BLaER1 treated with 17β-estradiol and CSF1 and Interleukin-3, amounts not matched to agents 10 nM and 100 nM (cell line): ENCODE results near the gene CCNA2.

Experiments
- H3K27ac ChIP-seq, 11 experiments: shearing (Covaris generic); formaldehyde crosslinking; 2 replicates each; pipeline ENCODE4 v1.8.1; 2022
- H3K27me3 ChIP-seq, 11 experiments: shearing (Covaris generic); formaldehyde crosslinking; 2 replicates each; pipeline ENCODE4 v1.8.1; 2022
- H3K36me3 ChIP-seq, 11 experiments: shearing (Covaris generic); formaldehyde crosslinking; 2 replicates each; pipeline ENCODE4 v1.8.1; 2022
- H3K4me1 ChIP-seq, 10 experiments: shearing (Covaris generic); formaldehyde crosslinking; 2 replicates each; pipeline ENCODE4 v1.8.1; 2022
- H3K4me2 ChIP-seq, 11 experiments: shearing (Covaris generic); formaldehyde crosslinking; 2 replicates each; pipeline ENCODE4 v1.8.1; 2022
- H3K4me3 ChIP-seq, 10 experiments: shearing (Covaris generic); formaldehyde crosslinking; 2 replicates each; pipeline ENCODE4 v1.8.1; 2022
- H3K9ac ChIP-seq, 11 experiments: shearing (Covaris generic); formaldehyde crosslinking; 2 replicates each; pipeline ENCODE4 v1.8.1; 2022
- H3K9me3 ChIP-seq, 11 experiments: shearing (Covaris generic); formaldehyde crosslinking; replicated peaks in 1 of 11; 2 replicates each; pipeline ENCODE4 v1.8.1; 2022
- H4K20me1 ChIP-seq, 11 experiments: shearing (Covaris generic); formaldehyde crosslinking; 2 replicates each; pipeline ENCODE4 v1.8.1; 2022
- Cebpa-rat ChIP-seq, 11 experiments: shearing (Covaris generic); IDR thresholded peaks; 2 replicates each; pipeline ENCODE4 v1.8.1; 2022

The CCNA2 gene

GRCh38 chr4:121786221-121786620 is 37.5 kb downstream of the CCNA2 start:
- Histone ChIP-seq H3K9ac (no peak overlapping the region), H3K9me3 (peaks cover 0 to 6% (median 4%) of the 10 kb centered on the region in 11 experiments; a peak in 4 of 22 replicates), H3K27me3 (no peaks in the 10 kb centered on the region), H3K4me2 (no peak overlapping the region), H3K4me1 (peaks cover 0 to 8% (median 0%) of the 10 kb centered on the region in 10 experiments; a peak in 3 of 20 replicates), H3K36me3 (no peaks in the 10 kb centered on the region), H3K27ac (no peak overlapping the region), H3K4me3 (no peak overlapping the region), H4K20me1 (no peaks in the 10 kb centered on the region)
- no peak for TF ChIP-seq Cebpa-rat (IDR thresholded peaks at IDR 0.05)

- H3K9me3 ChIP-seq: peaks cover 0 to 6% (median 4%) of the 10 kb centered on the region in 11 experiments; a peak in 4 of 22 replicates
- no peak overlapping the region for H3K9ac ChIP-seq
- H3K27me3 ChIP-seq: no peaks in the 10 kb centered on the region
- no peaks in the 10 kb centered on the region for H4K20me1 ChIP-seq
- peaks cover 0 to 8% (median 0%) of the 10 kb centered on the region in 10 experiments; a peak in 3 of 20 replicates for H3K4me1 ChIP-seq
- H3K36me3 ChIP-seq: no peaks in the 10 kb centered on the region
- no peak overlapping the region for H3K4me3 ChIP-seq
- no peak overlapping the region for H3K27ac ChIP-seq
- no peak for TF ChIP-seq Cebpa-rat (IDR thresholded peaks at IDR 0.05)
- H3K4me2 ChIP-seq: no peak overlapping the region
These were observed 38.2 kb downstream of the CCNA2 start for GRCh38 chr4:121785479-121785878.

GRCh38 chr4:121784975-121785374 is 38.7 kb downstream of the CCNA2 start:
- no peak overlapping the region for H3K9ac ChIP-seq
- H3K27ac ChIP-seq: no peak overlapping the region
- no peak overlapping the region for H3K4me3 ChIP-seq
- no peak overlapping the region for H3K4me2 ChIP-seq
- no peaks in the 10 kb centered on the region for H3K27me3 ChIP-seq
- peaks cover 0 to 8% (median 0%) of the 10 kb centered on the region in 10 experiments; a peak in 3 of 20 replicates for H3K4me1 ChIP-seq
- TF ChIP-seq Cebpa-rat (IDR thresholded peaks at IDR 0.05): no peak
- peaks cover 0 to 6% (median 4%) of the 10 kb centered on the region in 11 experiments; a peak in 4 of 22 replicates for H3K9me3 ChIP-seq
- no peaks in the 10 kb centered on the region for H4K20me1 ChIP-seq
- H3K36me3 ChIP-seq: no peaks in the 10 kb centered on the region

- Histone ChIP-seq H3K4me1 (peaks cover 0 to 8% (median 0%) of the 10 kb centered on the region in 10 experiments; a peak in 3 of 20 replicates), H3K27ac (no peak overlapping the region), H3K9me3 (peaks cover 0 to 6% (median 4%) of the 10 kb centered on the region in 11 experiments; a peak in 4 of 22 replicates), H3K36me3 (no peaks in the 10 kb centered on the region), H3K4me2 (no peak overlapping the region), H3K27me3 (no peaks in the 10 kb centered on the region), H3K4me3 (no peak overlapping the region), H3K9ac (no peak overlapping the region), H4K20me1 (no peaks in the 10 kb centered on the region)
- TF ChIP-seq Cebpa-rat (IDR thresholded peaks at IDR 0.05): no peak
These were observed 39.3 kb downstream of the CCNA2 start for GRCh38 chr4:121784401-121784800.

- Histone ChIP-seq H3K27ac (no peak overlapping the region), H3K4me1 (peaks cover under 1 to 8% (median 1%) of the 10 kb centered on the region in 10 experiments; a peak in 15 of 20 replicates), H3K27me3 (no peaks in the 10 kb centered on the region), H4K20me1 (no peaks in the 10 kb centered on the region), H3K9ac (no peak overlapping the region), H3K4me2 (peak overlapping the region in 3 of 11 experiments; percentile 9 to 18 (median 16); a peak in 2 of 22 replicates), H3K4me3 (no peak overlapping the region), H3K9me3 (peaks cover 0 to 6% (median 4%) of the 10 kb centered on the region in 11 experiments; a peak in 4 of 22 replicates), H3K36me3 (no peaks in the 10 kb centered on the region)
- TF ChIP-seq Cebpa-rat (IDR thresholded peaks at IDR 0.05): no peak
These were observed 40.5 kb downstream of the CCNA2 start for GRCh38 chr4:121783210-121783609.

GRCh38 chr4:121778991-121779628 is 44.6 kb downstream of the CCNA2 start:
- no peak overlapping the region for H3K4me3 ChIP-seq
- no peak overlapping the region for H3K27ac ChIP-seq
- H3K36me3 ChIP-seq: no peaks in the 10 kb centered on the region
- no peak for TF ChIP-seq Cebpa-rat (IDR thresholded peaks at IDR 0.05)
- no peak overlapping the region for H3K9ac ChIP-seq
- H3K9me3 ChIP-seq: peaks cover 0 to 1% (median 0%) of the 10 kb centered on the region in 11 experiments; a peak in 1 of 22 replicates
- no peaks in the 10 kb centered on the region for H3K27me3 ChIP-seq
- no peak overlapping the region for H3K4me2 ChIP-seq
- no peaks in the 10 kb centered on the region for H4K20me1 ChIP-seq
- peaks cover 8 to 19% (median 11%) of the 10 kb centered on the region in 10 experiments; a peak in 18 of 20 replicates for H3K4me1 ChIP-seq

GRCh38 chr4:121777625-121778024 is 46.1 kb downstream of the CCNA2 start:
- H3K27ac ChIP-seq: no peak overlapping the region; a peak in 1 of 22 replicates
- H3K4me1 ChIP-seq: peaks cover 5 to 19% (median 11%) of the 10 kb centered on the region in 10 experiments; a peak in 17 of 20 replicates
- H3K27me3 ChIP-seq: no peaks in the 10 kb centered on the region
- peak overlapping the region; percentile 17 to 56 (median 46); a peak in 21 of 22 replicates for H3K4me2 ChIP-seq
- H4K20me1 ChIP-seq: no peaks in the 10 kb centered on the region
- TF ChIP-seq Cebpa-rat (IDR thresholded peaks at IDR 0.05): no peak
- no peaks in the 10 kb centered on the region for H3K9me3 ChIP-seq
- no peak overlapping the region for H3K9ac ChIP-seq
- no peaks in the 10 kb centered on the region for H3K36me3 ChIP-seq
- H3K4me3 ChIP-seq: no peak overlapping the region

- peak overlapping the region in 2 of 11 experiments; percentile 42 to 52; a peak in 2 of 22 replicates for H3K4me2 ChIP-seq
- no peak overlapping the region for H3K27ac ChIP-seq
- peaks cover 5 to 19% (median 11%) of the 10 kb centered on the region in 10 experiments; a peak in 17 of 20 replicates for H3K4me1 ChIP-seq
- H4K20me1 ChIP-seq: no peaks in the 10 kb centered on the region
- H3K36me3 ChIP-seq: no peaks in the 10 kb centered on the region
- H3K4me3 ChIP-seq: no peak overlapping the region
- no peak overlapping the region for H3K9ac ChIP-seq
- H3K27me3 ChIP-seq: no peaks in the 10 kb centered on the region
- H3K9me3 ChIP-seq: no peaks in the 10 kb centered on the region
- TF ChIP-seq Cebpa-rat (IDR thresholded peaks at IDR 0.05): no peak
These were observed 46.9 kb downstream of the CCNA2 start for GRCh38 chr4:121776610-121777401.

- no peak overlapping the region for H3K9ac ChIP-seq
These were observed 49.8 kb downstream of the CCNA2 start for GRCh38 chr4:121773883-121774282.

More at GRCh38 chr4:121773883-121774282, 49.8 kb downstream of the CCNA2 start:
- no peak overlapping the region for H3K4me3 ChIP-seq
- no peaks in the 10 kb centered on the region for H3K36me3 ChIP-seq
- no peak for TF ChIP-seq Cebpa-rat (IDR thresholded peaks at IDR 0.05)
- no peaks in the 10 kb centered on the region for H3K27me3 ChIP-seq
- no peak overlapping the region for H3K4me2 ChIP-seq
- H4K20me1 ChIP-seq: no peaks in the 10 kb centered on the region
- no peaks in the 10 kb centered on the region for H3K9me3 ChIP-seq
- no peak overlapping the region for H3K27ac ChIP-seq
- peaks cover 5 to 19% (median 11%) of the 10 kb centered on the region in 10 experiments; a peak in 17 of 20 replicates for H3K4me1 ChIP-seq
